Stimulated activated CD8-positive, alpha-beta memory T cell treated with anti-CD3 and anti-CD28 coated beads, Interleukin-4, amount 100 ng/mL, for 1 hour (primary cell): Measurements from ENCODE around the gene XAGE5.
"Not testable (repeated sequence)": the region's sequence is repeated elsewhere in the genome, so short reads cannot be mapped to it uniquely, and the experiment has no call there.

Source experiments
- DNase-seq, 2 donors: peaks; one replicate each; pipeline ENCODE4 v3.0.0-alpha.2; 2020; ENCODE audit warnings: low read depth in 2 of 2, low spot score in 1 of 2

Gene XAGE5, protein sequence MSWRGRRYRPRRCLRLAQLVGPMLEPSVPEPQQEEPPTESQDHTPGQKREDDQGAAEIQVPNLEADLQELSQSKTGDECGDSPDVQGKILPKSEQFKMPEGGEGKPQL

DNA sequence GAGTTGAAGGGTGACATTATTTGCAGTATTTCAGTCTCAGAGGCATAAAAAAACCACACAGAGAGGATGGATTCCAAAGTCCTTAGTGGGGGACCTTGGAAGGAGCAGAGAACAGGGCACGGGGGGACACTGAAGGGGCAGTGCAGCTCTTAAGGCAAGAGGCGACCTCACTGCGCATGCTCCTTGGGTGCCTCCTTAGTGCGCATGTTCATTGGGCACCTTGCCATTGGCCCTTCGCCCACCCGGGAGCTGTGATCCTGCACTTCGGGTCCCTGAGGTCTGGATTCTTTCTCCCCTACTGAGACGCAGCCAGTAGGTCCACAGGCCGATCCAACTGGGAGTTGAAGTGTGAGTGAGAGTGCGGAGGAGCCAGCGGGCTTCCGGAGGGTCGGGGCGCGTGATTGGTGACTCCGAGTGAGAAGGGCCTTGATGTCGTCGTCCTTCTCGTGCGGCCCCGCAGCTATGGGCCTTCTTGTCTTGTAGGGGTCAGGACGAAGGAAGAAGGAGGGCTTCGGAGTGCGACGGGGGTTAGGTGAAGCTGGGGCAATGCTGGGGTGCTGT, at the start of gene XAGE5:
XAGE5 (plus strand) TSS at position 223 of the 561 bp plus-strand sequence. CDS start 1,280 bp downstream, outside the sequence.
- no peak for DNase-seq

DNA sequence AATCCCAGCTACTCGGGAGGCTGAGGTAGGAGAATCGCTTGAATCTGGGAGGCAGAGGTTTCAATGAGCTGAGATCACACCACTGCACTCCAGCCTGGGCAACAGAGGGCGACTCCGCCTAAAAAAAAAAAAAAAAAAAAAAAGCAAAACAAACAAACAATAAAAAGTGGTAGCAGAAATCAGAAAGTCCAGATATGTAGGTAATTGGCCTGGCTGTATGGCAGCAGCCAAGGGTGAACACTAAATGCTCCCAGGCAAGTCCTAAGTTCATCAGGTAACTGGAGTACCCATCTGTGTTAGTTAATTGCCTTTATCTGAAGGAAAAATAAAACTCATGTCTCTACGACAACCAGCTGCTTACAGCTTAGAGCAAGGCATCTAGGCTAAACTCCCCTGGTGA, 45.1 kb upstream of the XAGE5 start:
- not testable (repeated sequence) for DNase-seq

DNA sequence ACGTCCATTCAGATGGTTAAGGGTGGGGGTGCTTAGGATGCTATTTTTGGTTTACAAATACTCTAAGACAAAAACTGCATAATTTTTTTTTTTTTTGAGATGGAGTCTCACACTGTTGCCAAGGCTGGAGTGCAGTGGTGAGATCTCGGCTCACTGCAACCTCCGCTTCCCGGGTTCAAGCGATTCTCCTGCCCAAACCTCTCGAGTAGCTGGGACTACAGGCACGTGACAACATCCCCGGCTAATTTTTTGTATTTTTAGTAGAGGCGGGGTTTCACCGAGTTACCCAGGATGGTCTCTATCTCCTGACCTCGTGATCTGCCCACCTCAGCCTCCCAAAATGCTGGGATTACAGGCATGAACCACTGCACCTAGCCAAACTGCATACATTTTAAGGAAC, 37.6 kb upstream of the XAGE5 start:
- not testable (repeated sequence) for DNase-seq

DNA sequence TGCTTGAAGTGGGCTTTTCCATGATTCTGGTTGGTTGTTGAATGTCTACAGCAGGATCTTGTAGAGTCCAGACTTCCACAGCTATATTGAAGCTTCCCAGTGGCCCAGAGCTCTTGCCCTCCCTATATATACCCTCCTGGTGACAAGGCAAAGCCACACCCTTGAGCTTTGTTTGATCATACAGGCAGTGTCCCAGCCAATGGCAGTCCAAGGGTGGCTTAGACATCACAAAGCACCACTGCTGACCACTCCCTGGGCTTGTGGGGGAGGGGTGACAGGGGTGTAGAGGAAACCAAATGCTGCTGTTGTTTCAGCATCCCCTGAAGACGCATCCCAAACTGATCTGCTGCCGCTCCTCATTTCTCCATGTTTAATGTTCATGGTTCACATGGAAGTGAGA, 13.8 kb upstream of the XAGE5 start, which contains the start of gene SPANXN5:
SPANXN5 (minus strand) TSS at position 101 of the 400 bp plus-strand sequence; CDS start at position 22, 79 bp downstream.
- DNase-seq, result not testable (repeated sequence)

DNA sequence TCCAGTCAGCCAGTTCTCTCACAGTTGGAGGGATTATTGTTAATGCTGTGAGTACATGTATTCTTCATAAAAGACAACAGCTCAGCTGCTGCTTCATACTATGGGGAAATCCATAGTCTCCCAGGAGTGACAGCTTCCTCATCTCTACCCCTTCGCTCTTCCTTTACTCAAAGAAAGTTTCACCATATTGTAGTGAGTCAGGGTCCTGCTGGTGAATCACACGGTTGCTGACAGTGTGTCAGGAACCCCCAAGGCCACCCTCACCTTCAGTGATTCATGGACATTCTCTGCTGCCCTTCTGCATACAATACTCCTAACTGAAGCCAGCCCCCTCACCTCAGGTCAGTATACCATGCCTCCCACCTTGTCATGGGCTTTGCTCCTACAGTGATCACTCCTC, 6.2 kb upstream of the XAGE5 start:
- DNase-seq, result not testable (repeated sequence)

DNA sequence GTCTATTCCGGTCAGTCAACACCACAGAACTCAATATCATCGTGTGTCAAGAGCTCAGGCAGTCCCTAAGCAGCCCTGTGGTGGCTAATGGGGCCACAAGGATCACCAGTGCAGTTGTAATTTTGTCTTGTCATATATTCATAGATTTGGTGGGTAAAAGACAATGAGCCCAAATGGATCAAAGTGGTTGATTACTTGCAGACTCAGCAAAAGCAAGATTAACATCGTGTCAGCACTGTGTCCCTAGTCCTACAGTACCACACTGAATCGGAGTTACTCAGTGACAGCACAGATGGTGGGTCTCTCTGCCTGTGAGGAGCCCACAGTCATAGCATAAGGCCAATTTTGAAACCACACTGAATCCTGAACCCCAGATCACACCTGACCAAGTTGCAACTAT, 8.7 kb downstream of the XAGE5 start:
- no peak for DNase-seq

DNA sequence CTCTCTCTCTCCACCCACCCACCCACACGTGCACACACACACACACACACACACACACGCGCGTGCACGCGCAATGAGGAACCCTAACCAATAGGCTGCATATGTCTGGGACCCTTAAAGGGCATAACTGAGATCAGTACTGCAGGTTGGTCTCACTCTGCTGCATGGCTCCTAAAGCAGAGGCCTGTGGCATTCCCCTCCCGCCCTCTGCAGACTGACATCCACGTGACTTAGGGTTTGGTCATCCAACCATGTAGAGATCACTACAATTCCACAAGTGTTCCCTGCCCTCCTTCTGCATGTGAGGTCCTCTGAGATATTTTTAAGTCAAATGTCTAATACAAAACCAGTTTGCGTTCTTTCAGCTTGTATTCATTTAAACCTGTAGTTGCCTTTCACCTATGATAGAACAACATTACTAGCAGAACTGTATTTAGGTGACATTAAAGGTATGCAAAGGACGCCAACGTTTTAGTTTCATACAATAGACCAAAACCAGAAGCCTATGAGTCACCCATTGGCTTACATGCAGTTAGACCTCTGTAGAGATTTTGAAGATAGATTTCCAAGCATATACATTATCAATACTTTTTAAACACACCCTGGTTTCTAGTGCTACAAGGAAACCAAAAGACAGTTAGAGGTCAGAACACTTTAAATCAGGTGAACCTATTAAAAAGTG, 10.1 kb downstream of the XAGE5 start:
- DNase-seq, result no peak

DNA sequence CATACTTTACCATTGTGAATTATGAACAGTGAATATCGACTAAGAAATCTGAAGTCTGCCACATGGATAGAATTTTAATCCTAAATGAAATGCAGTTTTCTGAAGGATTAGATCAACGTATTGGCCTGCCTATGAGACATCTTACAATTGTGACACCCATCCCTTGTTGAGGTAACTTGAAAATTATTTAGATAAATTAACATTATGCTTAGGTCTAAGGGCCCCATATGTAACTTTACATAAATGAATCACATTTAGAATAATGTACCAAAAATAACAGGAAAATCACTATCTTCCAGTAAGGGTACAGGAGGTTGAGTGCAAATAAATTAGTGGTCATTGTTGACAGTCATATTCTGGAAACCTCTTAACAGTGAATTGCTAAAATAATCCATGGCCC, 13.5 kb downstream of the XAGE5 start:
- DNase-seq, result no peak

DNA sequence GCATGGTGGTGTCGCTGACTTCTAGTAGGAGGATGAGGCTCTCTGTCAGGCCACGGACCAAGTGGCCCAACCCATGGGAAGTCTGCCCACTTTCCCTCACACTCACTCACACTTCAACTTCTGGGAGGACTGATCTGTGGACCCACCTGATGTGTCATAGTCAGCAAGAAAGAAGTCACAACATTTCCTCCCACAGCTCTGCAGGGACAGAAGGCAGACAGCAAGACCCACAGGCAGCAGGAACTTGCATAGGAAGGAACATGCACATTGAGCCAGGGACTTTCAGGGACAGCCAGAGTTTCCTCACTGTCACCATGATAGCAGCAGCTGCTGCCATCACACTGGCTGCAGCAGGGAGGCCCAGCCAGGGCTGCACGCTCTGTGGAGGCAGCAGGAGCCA, 19.5 kb downstream of the XAGE5 start:
- no peak for DNase-seq

DNA sequence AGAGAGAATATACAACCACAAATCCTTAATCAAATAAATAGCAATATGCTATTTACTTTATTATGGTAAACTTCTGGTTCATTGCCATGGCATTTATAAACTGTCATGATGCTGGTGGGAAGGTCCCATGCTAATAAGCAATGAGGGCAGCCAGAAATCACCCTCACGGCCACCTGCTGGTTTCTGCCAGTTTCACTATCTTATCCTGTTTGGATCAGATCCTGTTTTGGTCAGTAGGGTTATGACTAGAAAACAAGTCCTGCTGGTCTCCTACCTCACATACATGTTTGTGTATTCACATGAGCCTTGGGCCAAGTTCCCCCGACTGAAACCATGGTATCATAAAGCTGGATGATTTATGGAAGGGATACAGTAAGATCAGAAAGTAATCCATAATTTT, 28.1 kb downstream of the XAGE5 start:
- DNase-seq, result no peak

DNA sequence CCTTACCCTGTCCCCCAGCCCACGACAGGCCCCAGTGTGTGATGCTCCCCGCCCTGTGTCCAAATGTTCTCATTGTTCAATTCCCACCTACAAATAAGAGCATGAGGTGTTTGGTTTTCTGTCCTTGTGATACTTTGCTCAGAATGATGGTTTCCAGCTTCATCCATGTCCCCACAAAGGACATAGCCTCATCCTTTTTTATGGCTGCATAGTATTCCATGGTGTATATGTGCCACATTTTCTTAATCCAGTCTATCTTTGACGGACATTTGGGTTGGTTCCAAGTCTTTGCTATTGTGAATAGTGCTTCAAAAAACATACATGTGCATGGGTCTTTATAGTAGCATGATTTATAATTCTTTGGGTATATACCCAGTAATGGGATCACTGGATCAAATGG, 32.5 kb downstream of the XAGE5 start:
- not testable (repeated sequence) for DNase-seq

DNA sequence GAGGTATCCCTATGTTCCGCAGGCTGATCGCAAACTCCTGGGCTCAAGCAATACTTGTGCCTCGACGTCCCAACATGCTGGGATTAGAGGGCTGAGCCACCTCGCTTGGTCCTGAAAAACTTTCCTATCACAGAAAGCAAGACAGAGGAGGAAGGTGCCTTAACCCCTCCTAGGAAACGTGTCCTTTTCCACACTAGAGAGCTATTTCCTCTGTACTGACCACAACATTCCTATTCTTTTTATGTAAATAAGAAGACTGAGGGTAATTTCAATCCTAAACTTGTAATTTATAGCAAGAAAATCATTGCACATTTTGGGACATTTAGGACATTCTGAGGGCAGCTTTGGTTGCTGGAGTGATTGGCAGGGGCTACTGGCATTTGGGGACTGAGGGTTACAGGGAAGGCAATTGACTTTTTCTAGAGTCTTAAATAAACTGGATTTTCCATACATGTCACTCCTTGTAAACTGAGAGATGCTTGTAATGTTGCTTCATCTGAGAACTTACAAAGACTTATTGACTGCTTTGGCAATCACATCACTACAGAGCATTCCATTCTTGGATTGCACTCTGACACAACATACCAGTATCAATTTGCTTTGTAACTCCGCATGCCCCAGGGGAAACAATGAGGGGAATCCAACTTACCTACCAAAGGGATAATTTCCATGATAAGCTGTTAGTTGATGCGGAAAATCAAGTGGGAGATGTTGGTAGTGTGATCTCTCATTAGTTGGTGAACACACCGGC, 41.2 kb downstream of the XAGE5 start:
- DNase-seq, result no peak

DNA sequence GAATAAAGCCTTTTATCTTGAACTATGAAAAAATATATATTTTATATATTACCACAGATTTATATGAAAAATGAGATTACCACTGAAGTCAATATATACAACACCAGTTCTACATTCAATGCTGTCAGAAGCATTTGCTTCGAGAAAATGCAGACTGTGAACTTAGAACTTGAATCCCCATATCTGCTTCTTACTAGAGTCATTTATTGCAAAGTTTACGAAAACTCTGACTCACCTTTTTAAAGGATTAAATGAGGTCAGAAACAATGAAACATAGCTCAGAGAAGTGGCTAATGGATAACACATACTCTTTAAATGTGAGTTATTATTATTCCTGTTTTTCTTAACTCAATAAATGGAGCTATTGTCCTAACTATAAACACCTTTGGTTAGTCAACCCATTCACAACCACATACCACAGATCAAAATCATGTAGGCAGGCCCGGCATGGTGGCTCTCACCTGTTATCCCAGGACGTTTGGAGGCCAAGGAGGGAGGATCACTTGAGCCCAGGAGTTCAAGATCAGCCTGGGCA, 46.0 kb downstream of the XAGE5 start:
- DNase-seq, result not testable (repeated sequence)

DNA sequence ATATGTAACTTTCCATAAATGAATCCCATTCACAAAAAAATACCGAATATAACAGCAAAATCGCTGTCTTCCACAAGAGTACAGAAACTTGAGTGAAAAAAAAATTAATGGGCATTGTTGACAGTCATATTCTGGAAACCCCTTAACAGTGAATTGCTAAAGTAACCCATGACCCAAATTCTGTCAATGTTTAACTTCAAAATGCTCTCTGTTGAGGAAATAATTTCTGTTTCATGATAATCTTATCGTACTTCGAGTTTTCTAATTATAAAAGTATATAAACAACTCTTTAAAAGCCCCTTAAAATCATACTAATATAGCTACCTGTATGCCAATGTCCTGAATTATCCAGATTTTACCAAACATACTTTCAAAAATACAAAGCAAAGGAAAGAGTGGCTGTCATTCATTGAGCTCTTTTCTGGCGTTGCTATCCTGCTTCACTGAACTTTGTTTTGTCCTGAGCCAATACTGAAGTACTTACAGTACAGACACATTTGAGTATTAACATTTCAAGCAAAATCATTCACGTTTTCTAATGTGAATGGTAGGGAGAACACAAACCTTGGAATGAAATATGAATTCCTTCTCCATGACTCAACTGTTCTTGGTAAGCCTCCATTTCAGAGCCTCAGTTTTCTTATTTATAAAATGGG, 54.4 kb downstream of the XAGE5 start:
- DNase-seq, result no peak
